ENCODE measurements around the gene AK8. TPM values are rescaled to one million over a fixed set of nuclear protein-coding genes. Genes with fewer than 3 reads are reported as not detected.

AK8 gene
- total and polyA plus RNA-seq, 5 donors = 0.25 to 1.0 (median 0.33) TPM

DNA sequence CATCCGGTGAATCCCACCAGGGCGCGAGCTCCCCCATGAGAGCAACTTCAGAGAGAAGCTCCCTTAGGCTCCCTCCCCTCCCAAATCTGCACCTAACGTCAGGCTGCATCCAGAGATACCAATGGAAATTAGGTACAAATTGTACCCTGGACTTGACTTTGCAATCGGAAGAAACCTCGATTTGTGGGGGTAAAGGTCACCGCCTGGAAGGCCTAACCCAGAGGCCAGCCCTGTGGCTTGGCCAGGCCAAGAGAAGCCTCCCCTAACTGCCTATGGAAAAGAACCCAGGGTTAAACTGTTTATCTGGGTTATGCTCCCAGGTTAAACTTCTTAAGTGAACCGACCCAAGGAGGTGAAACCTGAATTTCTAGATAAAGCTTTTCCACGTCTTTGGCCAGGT lies 127.4 kb downstream of the AK8 start:
- no peak for DNase-seq
- Histone ChIP-seq H3K4me3 (ENCODE audit: low read length) (no peak overlapping the region), H3K27me3 (ENCODE audit: control insufficient read depth, insufficient read depth) (no peaks in the 10 kb centered on the region), H3K4me1 (ENCODE audit: control insufficient read depth, insufficient read depth, low read length) (no peaks in the 10 kb centered on the region), H3K27ac (ENCODE audit: low read length) (no peak overlapping the region), H3K9me3 (ENCODE audit: control insufficient read depth, low read length) (no peaks in the 10 kb centered on the region)
- intact Hi-C loops (cut with DNase I) = no loop called here
- no peak for ATAC-seq
- 86% methylated on average over 9 of the region's 9 CpGs for WGBS

DNA sequence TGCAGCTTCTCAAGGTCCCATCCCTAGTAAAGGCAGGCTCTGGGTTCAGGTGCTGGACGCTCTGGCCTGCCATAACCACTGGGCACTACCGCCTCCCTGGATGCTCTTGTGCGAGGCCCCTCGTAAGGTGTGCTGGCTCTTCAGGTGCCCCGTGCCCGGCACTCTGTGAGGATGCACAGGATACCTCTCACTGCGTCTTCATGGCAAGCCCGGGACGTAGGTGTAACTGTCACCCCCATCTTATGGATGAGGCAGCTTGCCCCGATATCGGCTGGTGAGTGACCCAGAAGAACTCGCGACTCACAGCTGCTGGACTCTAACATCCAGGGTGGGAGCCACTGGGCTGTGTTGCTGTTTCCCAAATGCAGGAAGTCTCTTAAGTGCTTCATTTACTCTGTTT lies 128.8 kb downstream of the AK8 start:
- no peaks in the 10 kb centered on the region for H3K9me3 ChIP-seq (ENCODE audit: control insufficient read depth, low read length)
- ATAC-seq = no peak
- intact Hi-C loops (cut with DNase I) = no loop called here

DNA sequence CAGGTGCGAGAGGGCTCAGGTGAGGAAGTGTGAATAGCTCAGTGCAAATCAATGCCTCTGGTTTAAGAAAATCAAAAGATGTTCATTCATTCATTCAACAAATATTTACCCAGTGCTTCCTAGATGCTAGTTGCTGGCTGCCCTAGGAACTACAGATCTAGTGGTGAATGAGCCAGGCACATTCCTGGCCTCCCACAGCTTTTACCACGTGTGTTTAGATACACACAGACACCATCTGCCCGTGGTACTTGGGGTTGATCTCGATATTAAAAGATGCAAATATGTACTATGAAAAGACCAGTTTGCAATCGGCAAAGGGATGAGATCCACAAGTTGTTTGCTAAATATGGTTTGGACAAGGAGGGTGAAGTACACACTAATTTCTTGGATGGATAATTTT lies 129.6 kb downstream of the AK8 start:
- H3K27ac ChIP-seq (ENCODE audit: low read length) = no peak overlapping the region
- no peak for DNase-seq
- 46% methylated on average over 5 of the region's 5 CpGs for WGBS
- ATAC-seq = no peak
- no peaks in the 10 kb centered on the region for H3K9me3 ChIP-seq (ENCODE audit: control insufficient read depth, low read length)
- H3K4me1 ChIP-seq (ENCODE audit: control insufficient read depth, insufficient read depth, low read length) = no peaks in the 10 kb centered on the region
- intact Hi-C loops (cut with DNase I) = no loop called here
- H3K27me3 ChIP-seq (ENCODE audit: control insufficient read depth, insufficient read depth) = no peaks in the 10 kb centered on the region
- no peak overlapping the region for H3K4me3 ChIP-seq (ENCODE audit: low read length)

More for the DNA sequence above, 128.8 kb downstream of the AK8 start:
- Histone ChIP-seq H3K4me3 (ENCODE audit: low read length) (no peak overlapping the region), H3K27me3 (ENCODE audit: control insufficient read depth, insufficient read depth) (no peaks in the 10 kb centered on the region), H3K4me1 (ENCODE audit: control insufficient read depth, insufficient read depth, low read length) (no peaks in the 10 kb centered on the region), H3K27ac (ENCODE audit: low read length) (no peak overlapping the region)
- WGBS = 93% methylated on average over 13 of the region's 13 CpGs
- no peak for DNase-seq

DNA sequence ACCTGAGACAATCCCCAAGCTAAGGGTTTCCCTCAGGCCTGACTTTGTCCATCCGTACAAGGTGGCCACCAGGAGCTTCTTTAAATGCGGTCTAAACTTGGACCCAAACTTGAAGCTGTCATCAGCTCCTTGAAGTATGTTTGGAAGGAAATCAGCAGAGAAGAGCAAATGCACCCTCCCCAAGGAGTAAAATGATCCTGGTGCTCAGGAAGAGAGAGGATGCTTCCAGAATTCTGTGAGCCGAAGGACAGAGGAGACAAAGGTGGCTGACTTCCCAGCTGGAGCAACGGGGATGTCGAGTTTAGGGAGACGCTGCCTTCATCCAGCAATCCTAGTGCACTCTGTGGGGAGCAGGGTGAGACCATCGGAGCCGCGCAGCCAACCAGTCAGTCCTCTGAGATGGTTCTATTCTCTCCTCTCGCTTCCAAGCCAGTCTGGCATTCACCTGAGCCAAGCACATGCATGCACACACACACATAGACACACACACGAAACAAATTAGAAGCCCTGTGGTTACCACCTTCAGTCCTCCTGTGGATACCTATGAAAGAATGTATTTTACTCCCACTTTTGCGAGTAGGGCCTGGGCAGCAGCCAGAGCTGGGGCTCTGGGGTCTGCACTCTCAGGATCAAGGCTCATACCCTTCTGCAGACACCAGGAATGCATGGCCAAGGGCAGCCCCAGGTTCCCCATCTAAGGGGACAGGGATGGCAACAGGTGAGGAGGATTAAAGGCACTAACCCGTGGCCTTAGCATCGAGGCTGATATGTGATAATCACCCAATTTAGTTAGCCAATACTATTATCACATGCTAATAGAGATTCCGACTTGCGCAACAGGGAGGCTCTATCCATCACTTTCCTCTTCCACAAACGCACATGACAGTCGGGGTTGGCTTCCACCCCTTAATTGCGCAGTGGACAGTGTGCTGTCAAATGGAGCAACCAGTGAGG lies 132.1 kb downstream of the AK8 start:
- H3K27ac ChIP-seq (ENCODE audit: low read length) = no peak overlapping the region
- no peaks in the 10 kb centered on the region for H3K9me3 ChIP-seq (ENCODE audit: control insufficient read depth, low read length)
- H3K4me3 ChIP-seq (ENCODE audit: low read length) = no peak overlapping the region
- H3K4me1 ChIP-seq (ENCODE audit: control insufficient read depth, insufficient read depth, low read length) = no peaks in the 10 kb centered on the region
- no peak for ATAC-seq
- 81% methylated on average over 19 of the region's 19 CpGs for WGBS
- H3K27me3 ChIP-seq (ENCODE audit: control insufficient read depth, insufficient read depth) = no peaks in the 10 kb centered on the region
- DNase-seq = no peak
- intact Hi-C loops (cut with DNase I) = no loop called here

DNA sequence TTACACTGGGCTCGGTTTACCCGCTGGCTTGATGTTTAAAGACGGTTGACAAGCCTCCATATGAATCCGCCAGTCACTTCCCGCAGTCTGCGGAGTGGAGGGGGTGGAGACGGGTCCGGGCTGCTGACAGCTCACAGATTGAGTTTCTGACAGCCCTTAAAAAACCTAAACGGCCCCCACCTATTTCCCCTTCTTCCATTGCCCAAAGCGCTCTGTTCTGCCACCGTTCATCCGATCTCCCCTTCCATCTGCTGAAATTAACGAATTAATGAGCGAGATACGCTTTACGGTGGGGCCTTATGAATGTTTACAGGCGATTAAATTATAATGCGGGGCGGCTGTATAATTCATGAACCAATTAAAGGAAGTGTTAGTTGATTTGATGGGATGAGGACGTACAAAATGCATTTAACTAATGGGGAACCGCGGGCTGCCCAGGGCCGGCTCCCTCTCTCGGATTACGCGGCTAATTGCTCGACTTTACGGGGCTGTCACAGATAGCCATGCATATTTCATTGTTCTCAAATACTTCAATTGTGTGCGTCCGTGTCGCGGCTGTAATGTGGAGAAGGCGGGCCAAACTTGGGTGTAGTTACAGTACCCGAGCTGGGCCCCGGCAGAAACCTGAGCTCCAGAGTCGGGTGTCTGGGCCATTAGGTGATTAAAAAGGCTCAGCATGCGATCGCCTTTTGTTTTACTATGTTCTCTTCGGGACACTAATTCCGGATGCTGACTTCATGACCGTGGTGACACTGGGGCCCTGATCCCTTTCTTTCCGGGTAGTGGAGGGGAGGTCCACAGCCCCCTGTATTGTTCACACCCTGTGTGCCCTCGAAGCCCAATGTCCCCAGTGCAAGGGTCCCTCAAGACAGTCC lies 133.0 kb downstream of the AK8 start:
- no peak overlapping the region for H3K27ac ChIP-seq (ENCODE audit: low read length)
- no peaks in the 10 kb centered on the region for H3K9me3 ChIP-seq (ENCODE audit: control insufficient read depth, low read length)
- peak overlapping the region; percentile 48 for H3K4me3 ChIP-seq (ENCODE audit: low read length)
- intact Hi-C loops (cut with DNase I) = no loop called here
- WGBS = 10% methylated on average over 43 of the region's 43 CpGs
- no peaks in the 10 kb centered on the region for H3K27me3 ChIP-seq (ENCODE audit: control insufficient read depth, insufficient read depth)
- no peak for DNase-seq
- peak; percentile 23 to 48 for ATAC-seq
- H3K4me1 ChIP-seq (ENCODE audit: control insufficient read depth, insufficient read depth, low read length) = no peaks in the 10 kb centered on the region

DNA sequence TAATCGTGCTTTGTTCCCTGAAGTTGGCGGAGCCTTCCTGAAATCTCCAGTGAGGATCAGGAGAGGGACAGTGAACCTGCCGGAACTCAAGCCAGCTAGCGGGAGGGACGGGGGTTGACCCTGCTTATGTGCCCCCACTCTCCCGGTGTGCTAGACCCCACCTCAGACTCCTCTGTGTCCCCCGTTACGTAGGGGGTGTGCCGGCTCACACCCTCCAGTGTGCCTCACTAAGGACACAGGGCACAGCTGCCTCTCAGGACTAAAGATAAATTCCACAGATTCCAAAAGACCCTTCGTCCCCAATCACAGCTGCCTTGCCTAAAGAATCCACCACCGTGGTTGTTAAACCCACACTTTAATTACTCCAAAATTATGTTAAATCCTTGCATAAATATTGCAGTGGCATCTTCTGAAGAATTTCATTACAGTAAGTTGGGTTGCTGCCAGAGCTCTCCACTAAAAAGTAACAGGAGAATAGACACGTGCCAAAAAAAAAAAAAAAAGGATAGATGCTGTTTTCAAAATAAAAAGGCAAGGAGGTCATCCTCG lies 134.1 kb downstream of the AK8 start:
- 22% methylated on average over 13 of the region's 13 CpGs for WGBS
- ATAC-seq = no peak
- H3K4me1 ChIP-seq (ENCODE audit: control insufficient read depth, insufficient read depth, low read length) = no peaks in the 10 kb centered on the region
- H3K27me3 ChIP-seq (ENCODE audit: control insufficient read depth, insufficient read depth) = no peaks in the 10 kb centered on the region
- H3K4me3 ChIP-seq (ENCODE audit: low read length) = no peak overlapping the region
- DNase-seq = no peak
- H3K9me3 ChIP-seq (ENCODE audit: control insufficient read depth, low read length) = no peaks in the 10 kb centered on the region
- no peak overlapping the region for H3K27ac ChIP-seq (ENCODE audit: low read length)
- intact Hi-C loops (cut with DNase I) = no loop called here

DNA sequence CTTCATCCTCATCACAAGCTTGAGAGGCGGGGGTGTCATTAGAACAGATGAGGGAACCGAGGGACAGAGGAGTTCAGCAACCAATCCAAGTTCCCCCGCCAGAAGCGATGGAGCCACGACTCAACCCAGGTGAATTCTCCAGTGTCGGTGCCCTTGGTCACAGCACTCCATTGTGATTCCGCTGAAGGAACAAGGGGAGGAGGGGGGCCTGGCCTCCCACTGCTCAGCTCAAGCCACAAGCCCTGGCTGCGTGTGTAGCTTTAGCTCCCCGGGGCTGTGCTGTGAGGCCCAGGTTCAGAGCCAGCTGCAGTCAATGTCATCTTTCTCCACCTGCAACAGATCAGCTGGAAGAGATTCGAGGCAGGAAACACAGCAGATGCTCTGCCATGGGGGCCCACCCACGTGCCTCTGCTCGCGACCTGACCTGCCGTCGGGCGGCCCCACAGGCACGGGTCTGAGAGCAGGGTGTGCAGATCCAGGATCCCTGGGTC lies 135.2 kb downstream of the AK8 start:
- intact Hi-C loops (cut with DNase I) = no loop called here
- no peaks in the 10 kb centered on the region for H3K4me1 ChIP-seq (ENCODE audit: control insufficient read depth, insufficient read depth, low read length)
- no peak overlapping the region for H3K4me3 ChIP-seq (ENCODE audit: low read length)
- H3K27ac ChIP-seq (ENCODE audit: low read length) = no peak overlapping the region
- no peak for ATAC-seq
- no peak for DNase-seq
- no peaks in the 10 kb centered on the region for H3K9me3 ChIP-seq (ENCODE audit: control insufficient read depth, low read length)
- 54% methylated on average over 17 of the region's 17 CpGs for WGBS
- H3K27me3 ChIP-seq (ENCODE audit: control insufficient read depth, insufficient read depth) = no peaks in the 10 kb centered on the region

DNA sequence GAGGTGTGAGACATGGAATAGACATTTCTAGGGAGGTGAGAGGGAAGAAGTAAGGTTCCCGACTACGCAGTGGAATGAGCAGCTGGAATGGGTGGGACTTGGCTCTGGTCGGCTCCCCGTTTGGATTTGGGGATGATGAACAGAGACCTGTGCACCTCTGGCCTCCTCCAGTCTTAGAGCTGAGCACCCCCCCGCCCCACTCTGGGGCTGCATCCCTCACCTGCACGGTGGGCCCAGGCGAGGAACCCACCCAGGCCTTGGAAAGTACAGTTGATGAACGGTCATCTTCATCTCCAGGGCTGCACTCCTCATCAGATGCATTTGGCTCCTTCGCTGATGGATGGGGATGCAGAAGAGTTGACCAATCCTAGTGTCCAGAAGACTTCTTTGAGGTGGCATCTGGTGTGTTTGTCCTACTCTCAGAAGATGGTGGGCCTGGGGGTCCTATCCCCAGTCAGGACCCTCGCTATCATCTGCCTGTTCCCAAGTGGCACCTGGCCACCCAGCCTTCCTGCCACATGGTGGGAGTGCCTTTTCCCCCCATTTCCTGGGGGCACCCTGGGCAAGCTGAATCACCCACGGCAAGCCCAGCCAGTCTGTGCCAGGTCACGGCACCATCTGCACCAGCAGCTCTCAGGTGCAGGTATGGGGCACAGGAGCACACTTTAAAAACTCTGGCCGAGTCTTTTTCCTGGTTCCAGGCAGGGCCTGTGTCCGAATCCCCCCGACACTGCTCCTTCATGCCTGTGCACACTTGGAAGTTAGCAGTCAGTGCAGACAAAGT lies 137.4 kb downstream of the AK8 start:
- no peak for DNase-seq
- 90% methylated on average over 15 of the region's 15 CpGs for WGBS
- intact Hi-C loops (cut with DNase I) = no loop called here
- H3K27me3 ChIP-seq (ENCODE audit: control insufficient read depth, insufficient read depth) = no peaks in the 10 kb centered on the region
- no peak for ATAC-seq
- no peak overlapping the region for H3K27ac ChIP-seq (ENCODE audit: low read length)
- H3K4me1 ChIP-seq (ENCODE audit: control insufficient read depth, insufficient read depth, low read length) = no peaks in the 10 kb centered on the region
- H3K9me3 ChIP-seq (ENCODE audit: control insufficient read depth, low read length) = no peaks in the 10 kb centered on the region
- H3K4me3 ChIP-seq (ENCODE audit: low read length) = no peak overlapping the region

DNA sequence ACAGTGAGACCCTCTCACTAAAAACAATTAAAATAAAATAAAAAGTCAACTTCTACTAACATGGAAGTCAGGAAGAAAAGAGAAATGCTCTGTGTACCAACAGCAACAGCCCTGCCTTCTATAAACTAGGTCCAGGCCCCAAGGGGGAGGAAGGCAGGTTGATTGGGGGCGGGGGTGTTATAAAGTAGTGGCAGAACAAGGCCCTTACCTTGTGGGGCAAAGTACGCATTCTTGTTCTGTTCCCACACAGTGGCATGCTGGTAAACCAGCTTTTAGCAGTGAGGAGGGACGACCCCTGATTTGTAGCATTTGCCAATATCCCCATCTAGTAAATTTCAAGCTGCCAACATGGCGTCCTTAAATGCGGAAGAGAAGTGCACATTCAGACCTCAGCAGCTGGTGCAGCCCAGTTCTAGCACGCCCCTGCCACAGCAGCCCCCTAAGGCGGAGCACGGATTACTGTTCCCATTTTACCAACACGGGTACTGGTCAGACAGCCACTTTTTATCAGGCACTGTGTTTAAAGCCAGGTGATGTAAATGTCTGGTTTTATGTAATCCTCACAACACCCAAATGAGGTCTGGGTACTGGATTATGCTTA lies 138.3 kb downstream of the AK8 start:
- no peak overlapping the region for H3K27ac ChIP-seq (ENCODE audit: low read length)
- no peaks in the 10 kb centered on the region for H3K9me3 ChIP-seq (ENCODE audit: control insufficient read depth, low read length)
- H3K27me3 ChIP-seq (ENCODE audit: control insufficient read depth, insufficient read depth) = no peaks in the 10 kb centered on the region
- WGBS = 94% methylated on average over 9 of the region's 9 CpGs
- DNase-seq (no peak), ATAC-seq (no peak)
- H3K4me3 ChIP-seq (ENCODE audit: low read length) = no peak overlapping the region
- intact Hi-C loops (cut with DNase I) = no loop called here
- no peaks in the 10 kb centered on the region for H3K4me1 ChIP-seq (ENCODE audit: control insufficient read depth, insufficient read depth, low read length)

DNA sequence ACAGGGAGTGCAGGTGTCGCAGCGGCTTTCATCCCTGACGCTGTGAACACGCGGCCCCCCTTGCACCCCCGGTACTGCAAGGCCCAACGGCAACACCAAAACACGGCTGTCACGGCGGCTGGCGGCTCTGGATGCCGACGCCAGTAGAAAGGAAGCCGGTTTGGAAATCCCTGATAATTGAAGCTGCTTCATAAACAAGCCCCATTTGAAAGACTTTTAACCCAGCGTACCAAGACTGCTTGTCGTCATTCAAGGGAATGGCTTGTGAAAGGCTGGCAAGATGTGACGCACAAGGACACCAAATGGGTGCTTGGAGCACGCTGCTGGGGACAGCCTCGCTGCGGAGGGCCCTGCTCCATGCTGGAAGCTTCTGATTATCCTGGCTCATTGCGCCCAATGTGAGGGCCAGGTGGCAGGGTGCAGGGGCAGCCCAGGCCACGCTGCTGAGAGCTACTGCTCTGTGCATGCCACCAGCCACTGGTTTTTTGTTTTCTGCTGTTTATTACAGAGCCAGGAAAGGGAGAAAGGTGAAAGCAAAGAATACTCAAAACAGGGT lies 144.7 kb downstream of the AK8 start:
- Histone ChIP-seq H3K4me1 (ENCODE audit: control insufficient read depth, insufficient read depth, low read length) (no peaks in the 10 kb centered on the region), H3K27me3 (ENCODE audit: control insufficient read depth, insufficient read depth) (no peaks in the 10 kb centered on the region), H3K9me3 (ENCODE audit: control insufficient read depth, low read length) (no peaks in the 10 kb centered on the region), H3K4me3 (ENCODE audit: low read length) (no peak overlapping the region), H3K27ac (ENCODE audit: low read length) (no peak overlapping the region)
- DNase-seq = no peak
- no peak for ATAC-seq
- WGBS = 69% methylated on average over 22 of the region's 22 CpGs
- intact Hi-C loops (cut with DNase I) = no loop called here

Measured in right cardiac atrium (tissue), 5 donors.